Fibroblast of villous mesenchyme (primary cell): Measurements from ENCODE around the gene HEMGN. TPM values are rescaled to one million over a fixed set of nuclear protein-coding genes. Genes with fewer than 3 reads are reported as not detected.
"Not testable (repeated sequence)": the region's sequence is repeated elsewhere in the genome, so short reads cannot be mapped to it uniquely, and the experiment has no call there.

Experiments
- DNase-seq: peaks from one replicate; pipeline ENCODE4 v3.0.0-alpha.2; 2010; ENCODE audit warnings: low read depth
- H3K4me3 ChIP-seq: 2 replicates; pipeline ENCODE4 v1.5.1; 2011; ENCODE audit warnings: low read depth, mild to moderate bottlenecking, low read length
- CTCF ChIP-seq: IDR thresholded peaks from 2 replicates; pipeline ENCODE4 v1.5.1; 2012; ENCODE audit warnings: low read depth, mild to moderate bottlenecking, low read length; ENCODE audit not compliant: insufficient read depth
- total RNA-seq: library from RNA; depleted of rRNA; stranded (reverse); fragments of >200 nt; gene quantifications from 2 replicates; pipeline ENCODE4 v1.2.3, GENCODE V29; 2012

The HEMGN gene
- total RNA-seq, 1 donor: not detected

GRCh38 chr9:97964901-97965300 is 26.9 kb upstream of the HEMGN start:
- no peak for TF ChIP-seq CTCF
- no peak overlapping the region for H3K4me3 ChIP-seq
- no peak for DNase-seq

- no peak overlapping the region for H3K4me3 ChIP-seq
- DNase-seq: no peak
- no peak for TF ChIP-seq CTCF
These were observed 25.3 kb upstream of the HEMGN start for GRCh38 chr9:97963232-97963631.

- no peak for TF ChIP-seq CTCF
- no peak for DNase-seq
- no peak overlapping the region for H3K4me3 ChIP-seq
These were observed 24.6 kb upstream of the HEMGN start for GRCh38 chr9:97962575-97962974.

GRCh38 chr9:97962136-97962535 is 24.2 kb upstream of the HEMGN start:
- no peak for TF ChIP-seq CTCF
- no peak for DNase-seq
- no peak overlapping the region for H3K4me3 ChIP-seq

GRCh38 chr9:97961361-97961760 is 23.4 kb upstream of the HEMGN start:
- no peak for DNase-seq
- TF ChIP-seq CTCF: no peak
- no peak overlapping the region for H3K4me3 ChIP-seq

- not testable (repeated sequence) for DNase-seq, H3K4me3 ChIP-seq
These were observed 22.8 kb upstream of the HEMGN start for GRCh38 chr9:97960678-97961328.

- H3K4me3 ChIP-seq: no peak overlapping the region
- DNase-seq: no peak
- TF ChIP-seq CTCF: no peak
These were observed 21.6 kb upstream of the HEMGN start for GRCh38 chr9:97959585-97959984.
